D721Med (cell line): ENCODE results near the gene SPTBN1.
A peak's percentile ranks its signal among the peaks of the same experiment; 100 is the strongest.

ENCODE experiments used
- DNase-seq: peaks from one replicate; pipeline ENCODE4 v3.0.0; 2011; ENCODE audit warnings: low spot score; ENCODE audit not compliant: insufficient read length
- FAIRE-seq: peaks from 2 replicates; lab custom pipeline; 2011; peaks lifted over from hg19 to GRCh38; lab: Jason Lieb, UNC
- CTCF ChIP-seq: IDR thresholded peaks from 2 replicates; pipeline ENCODE4 v1.5.1; 2012; ENCODE audit warnings: mild to moderate bottlenecking, control low read depth; ENCODE audit not compliant: insufficient read depth; ENCODE audit errors: missing control alignments

SPTBN1 gene

GRCh38 chr2:54518430-54518829, 62.3 kb downstream of the SPTBN1 start:
- no peak for FAIRE-seq
- no peak for TF ChIP-seq CTCF

GRCh38 chr2:54519841-54520459, 63.8 kb downstream of the SPTBN1 start:
- FAIRE-seq (no peak), DNase-seq (no peak)
- no peak for TF ChIP-seq CTCF

More at GRCh38 chr2:54518430-54518829, 62.3 kb downstream of the SPTBN1 start:
- no peak for DNase-seq

GRCh38 chr2:54520687-54521086, 64.6 kb downstream of the SPTBN1 start:
- FAIRE-seq (no peak), DNase-seq (no peak)

GRCh38 chr2:54522624-54523281, 66.6 kb downstream of the SPTBN1 start:
- TF ChIP-seq CTCF, result peak; percentile 68
- DNase-seq, result peak; percentile 23
- FAIRE-seq, result no peak

More at GRCh38 chr2:54520687-54521086, 64.6 kb downstream of the SPTBN1 start:
- TF ChIP-seq CTCF, result no peak

GRCh38 chr2:54523324-54523959, 67.3 kb downstream of the SPTBN1 start:
- no peak for DNase-seq
- TF ChIP-seq CTCF, result no peak
- no peak for FAIRE-seq

GRCh38 chr2:54524226-54524991, 68.3 kb downstream of the SPTBN1 start:
- DNase-seq (no peak), FAIRE-seq (no peak)
- no peak for TF ChIP-seq CTCF
